Measurements from ENCODE around the gene TAF1C.

TAF1C gene

DNA sequence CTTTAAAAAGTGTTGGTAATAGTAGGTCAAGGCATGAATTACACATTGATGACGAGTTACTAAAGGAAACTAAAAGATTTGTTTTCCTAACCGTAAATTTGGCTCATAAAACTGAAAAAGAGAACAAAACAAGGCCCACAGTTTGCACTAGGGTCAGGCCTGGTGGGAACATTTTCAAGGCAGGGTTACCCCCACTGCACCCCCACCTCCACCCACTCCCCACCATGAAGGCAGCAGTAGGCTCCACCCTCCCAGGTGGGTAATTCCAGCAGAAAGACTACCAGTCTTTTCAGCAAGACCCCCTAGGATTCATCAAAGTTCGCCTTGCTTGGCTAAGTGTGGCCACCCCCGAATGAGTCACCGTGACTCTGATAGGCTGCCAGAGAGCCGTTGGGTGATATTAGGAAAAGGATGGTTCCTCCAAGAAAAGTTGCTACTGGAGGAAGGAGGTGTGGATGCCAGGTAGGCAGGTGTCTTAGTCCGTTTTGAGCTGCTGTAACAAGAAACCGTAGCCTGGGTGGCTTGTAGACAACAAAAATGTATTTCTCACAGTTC is 33.1 kb downstream of the TAF1C start:
- DNase-seq, result no peak

DNA sequence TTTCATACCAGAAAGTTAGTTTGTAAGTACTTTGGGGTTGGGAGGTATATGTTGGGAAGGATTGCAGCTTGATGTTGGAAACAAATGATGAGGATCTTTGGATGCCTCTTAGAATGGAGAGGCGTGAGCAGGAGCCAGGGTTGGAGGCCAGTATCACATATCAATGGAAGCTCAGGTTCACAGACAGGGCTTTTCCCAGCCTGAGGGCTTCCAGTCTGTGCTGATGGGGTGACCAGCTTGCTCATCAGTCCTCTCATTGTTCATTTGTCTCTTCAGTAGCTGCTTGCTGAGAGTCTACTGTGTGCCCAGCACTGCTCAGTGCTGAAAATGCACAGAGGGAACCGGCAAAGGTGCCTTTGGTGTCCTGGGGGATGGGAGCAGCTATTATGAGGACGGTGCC is 35.9 kb downstream of the TAF1C start:
- DNase-seq, result no peak

DNA sequence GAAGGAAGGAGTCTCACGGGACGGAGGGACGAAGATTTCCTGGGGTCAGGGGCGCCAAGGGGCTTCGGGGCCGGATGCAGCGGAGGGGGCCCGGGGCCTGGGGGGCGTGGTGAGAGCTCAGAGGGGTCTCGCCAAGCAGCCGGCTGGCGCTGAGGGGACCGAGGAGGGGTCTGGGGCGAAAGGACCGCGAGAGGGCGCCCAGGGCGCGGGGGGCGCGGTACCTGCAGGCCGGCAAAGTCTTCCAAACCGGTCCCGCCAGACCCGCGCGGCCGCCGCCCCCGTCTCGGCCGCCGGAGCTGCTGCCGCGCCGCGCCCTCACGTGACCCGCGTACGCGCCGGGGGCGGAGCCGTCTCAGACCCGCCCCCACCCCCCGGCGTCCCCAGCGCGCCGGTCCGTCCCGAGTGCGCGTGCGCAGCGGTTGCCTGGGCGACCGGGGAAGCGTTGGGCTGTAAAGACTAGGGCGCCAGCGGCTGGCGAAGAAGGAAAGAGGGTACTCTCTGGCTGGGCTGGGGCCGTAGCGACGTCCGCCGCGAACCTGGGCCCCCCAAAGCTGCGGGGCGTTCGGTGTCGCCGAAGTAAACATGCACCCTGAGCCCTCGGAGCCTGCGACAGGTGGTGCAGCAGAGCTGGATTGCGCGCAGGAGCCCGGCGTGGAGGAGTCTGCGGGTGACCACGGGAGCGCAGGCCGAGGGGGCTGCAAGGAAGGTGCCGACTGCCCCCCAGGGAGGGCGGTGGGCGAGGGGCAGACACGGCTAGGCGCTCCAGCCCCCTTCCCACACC is 41.8 kb downstream of the TAF1C start, which contains the start of the genes DNAAF1 and HSDL1:
Gene DNAAF1 (plus strand): TSS at position 450 of the 781 bp plus-strand sequence. CDS start 133 bp downstream, at position 583.
Gene HSDL1 (minus strand): TSS at position 319 of the 781 bp plus-strand sequence. CDS start 13,856 bp downstream, outside the sequence.
- peak; percentile 89 for DNase-seq

DNA sequence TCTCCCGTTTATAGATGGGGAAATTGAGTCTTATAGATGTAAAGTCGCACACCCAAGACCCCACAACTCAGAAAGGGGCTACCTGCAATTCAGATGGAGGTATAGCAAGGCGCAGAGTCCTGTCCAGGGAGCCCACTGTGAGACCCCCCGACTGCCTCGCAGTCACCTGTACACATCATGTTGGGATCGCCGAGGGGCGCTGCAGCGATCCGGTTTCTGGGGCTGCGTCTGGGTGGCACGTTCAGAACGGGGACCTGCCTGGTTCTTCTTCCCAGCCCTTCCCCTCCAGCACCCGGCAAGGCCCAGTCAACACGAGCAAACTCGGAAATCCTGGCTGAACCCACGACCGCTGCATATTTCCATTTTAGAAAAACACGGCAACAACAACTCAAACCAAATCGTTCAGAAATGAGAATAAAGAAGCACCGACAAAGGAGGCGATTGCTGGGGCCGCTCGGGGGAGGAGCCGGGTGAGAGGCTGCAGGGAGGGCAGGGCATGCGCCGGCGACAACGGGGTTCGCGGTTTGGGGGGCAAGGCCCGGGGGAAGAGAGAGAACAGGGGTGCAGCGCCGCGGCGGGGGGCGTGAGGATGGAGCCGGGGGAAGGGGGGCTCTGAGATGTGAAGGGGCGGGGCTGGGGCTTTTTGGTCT is 42.5 kb downstream of the TAF1C start:
- DNase-seq, result no peak

DNA sequence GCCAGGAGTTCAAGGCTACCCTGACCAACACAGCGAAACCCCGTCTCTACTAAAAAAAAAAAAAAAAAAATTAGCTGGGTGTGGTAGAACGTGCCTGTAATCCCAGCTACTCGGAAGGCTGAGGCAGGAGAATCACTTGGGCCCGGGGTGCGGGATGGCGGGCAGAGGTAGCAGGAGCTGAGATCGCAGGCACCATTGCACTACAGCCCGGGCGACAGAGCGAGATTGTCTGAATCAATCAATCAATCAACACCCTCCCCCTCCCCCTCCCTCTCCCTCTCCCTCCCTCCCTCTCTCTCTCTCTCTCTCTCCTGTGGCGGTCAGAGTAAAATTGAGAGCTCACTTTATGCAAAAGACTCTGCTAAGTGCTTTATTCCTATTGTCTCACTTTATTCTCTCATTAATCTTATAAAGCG is 43.1 kb downstream of the TAF1C start:
- no peak for DNase-seq

DNA sequence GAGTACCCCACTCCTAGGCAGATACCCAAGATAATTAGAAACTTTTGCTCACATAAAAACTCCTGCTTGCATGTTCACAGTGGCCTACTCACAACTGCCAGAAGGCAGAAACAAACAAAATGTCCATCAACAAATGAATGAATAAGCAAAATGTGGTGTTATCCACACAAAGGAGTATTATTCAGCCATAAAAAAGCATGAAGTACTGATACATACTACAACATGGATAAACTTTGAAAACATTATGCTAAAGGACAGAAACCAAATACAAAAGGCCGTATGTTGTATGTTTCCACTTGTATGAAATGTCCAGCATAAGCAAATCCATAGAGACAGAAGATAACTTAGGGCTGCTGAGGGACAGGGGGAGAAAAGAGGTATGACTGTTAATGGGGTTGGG is 43.8 kb downstream of the TAF1C start:
- no peak for DNase-seq

DNA sequence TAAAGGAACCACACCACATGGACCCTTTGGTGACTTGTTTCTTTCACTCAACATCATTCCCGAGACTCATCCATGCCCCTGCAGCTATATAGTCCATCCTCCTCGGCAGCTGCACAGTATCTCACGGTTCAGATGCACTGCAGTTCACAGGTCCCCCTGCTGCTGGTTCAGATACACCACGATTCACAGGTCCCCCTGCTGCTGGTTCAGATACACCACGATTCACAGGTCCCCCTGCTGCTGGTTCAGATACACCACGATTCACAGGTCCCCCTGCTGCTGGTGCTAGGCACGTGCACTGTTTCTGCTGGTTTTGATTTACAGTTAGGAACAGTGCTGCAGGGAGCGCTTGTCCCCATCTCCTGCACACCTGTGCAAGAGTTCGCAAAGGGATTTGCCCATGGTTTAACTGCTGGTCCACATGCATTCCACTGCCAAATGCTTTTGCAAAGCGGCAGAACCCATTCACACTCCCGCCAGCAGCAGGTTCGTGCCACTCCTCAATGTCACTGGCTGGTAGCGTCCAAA is 45.6 kb downstream of the TAF1C start:
- no peak for DNase-seq

DNA sequence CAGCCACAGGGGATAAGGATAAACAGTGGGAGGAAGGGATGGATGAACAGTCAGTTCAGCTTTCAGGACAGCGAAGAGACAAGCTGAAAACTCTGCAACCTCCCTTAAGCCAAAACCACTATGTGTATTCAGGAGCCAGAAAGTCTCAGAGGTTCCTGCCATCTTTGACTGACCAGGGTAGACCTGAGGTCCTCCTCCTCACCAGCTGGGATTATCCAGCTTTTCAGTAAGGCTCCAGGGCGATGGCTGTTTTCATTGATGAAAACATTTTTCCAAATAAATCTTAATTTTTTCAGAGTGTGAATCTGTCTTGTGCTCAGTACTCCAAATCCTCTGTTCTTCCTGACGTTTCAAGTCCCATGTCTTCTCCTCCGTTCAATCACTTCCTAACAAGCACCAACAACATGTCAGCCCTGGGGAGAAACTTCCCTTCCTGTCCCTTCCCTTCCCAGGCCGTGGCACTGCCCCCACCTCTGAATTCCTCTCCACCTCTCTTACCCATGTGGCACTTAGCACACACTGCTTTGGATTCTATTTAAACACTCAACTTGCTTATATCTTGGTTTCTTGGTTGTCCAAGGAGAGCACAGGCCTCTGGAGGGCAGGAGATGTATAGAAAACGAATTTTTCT is 47.1 kb downstream of the TAF1C start:
- no peak for DNase-seq

DNA sequence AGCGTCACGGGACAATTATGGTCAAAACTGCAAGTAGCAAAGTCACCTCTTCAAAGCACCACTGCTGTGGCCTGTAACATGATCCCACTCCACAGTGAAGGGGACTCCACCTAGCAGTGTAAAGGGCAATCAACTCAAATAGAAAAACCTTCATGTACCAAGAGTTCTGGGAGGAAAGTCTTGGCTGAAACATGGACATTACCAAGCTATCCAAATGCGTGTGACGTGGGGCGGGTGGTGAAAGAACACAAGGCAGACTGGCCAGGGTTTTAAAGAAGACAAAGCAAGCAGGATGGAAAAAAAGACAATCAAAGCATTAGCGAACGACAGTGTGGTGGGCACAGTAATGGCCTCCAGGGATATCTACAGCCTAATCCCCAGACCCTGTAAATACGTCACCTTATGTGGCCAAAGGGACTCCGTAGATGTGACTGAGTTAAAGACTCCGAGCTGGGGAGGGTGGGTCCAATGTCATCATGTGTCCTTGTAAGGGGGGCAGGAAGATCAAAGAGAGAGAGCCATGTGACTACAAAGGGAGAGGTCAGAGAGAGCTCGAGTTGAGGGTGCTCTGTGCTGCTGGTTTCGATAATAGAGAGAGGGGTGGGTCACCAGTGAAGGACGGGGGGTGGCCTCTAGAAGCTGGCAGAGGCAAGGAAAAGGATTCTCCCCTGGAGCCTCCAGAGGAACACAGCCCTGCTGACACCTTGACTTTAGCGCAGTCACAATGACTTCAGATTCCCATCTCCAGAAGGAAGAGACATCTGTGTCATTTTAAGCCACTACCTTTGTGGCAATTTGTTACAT is 47.8 kb downstream of the TAF1C start:
- DNase-seq, result peak; percentile 51

DNA sequence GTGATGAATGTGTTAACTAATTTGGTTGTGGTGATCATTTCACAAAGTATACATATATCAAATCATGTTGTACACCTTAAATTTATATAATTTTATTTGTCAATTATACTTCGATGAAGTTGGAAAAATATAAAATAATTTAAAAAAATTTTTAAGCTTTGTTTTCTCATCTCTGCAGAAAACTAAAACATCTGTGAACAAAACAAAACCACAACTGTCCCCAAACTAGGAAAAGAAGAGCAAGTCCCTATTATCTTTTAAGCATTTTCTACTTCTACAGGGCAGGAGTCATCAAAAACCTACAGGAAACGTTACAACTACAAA is 48.4 kb downstream of the TAF1C start:
- DNase-seq, result no peak

DNA sequence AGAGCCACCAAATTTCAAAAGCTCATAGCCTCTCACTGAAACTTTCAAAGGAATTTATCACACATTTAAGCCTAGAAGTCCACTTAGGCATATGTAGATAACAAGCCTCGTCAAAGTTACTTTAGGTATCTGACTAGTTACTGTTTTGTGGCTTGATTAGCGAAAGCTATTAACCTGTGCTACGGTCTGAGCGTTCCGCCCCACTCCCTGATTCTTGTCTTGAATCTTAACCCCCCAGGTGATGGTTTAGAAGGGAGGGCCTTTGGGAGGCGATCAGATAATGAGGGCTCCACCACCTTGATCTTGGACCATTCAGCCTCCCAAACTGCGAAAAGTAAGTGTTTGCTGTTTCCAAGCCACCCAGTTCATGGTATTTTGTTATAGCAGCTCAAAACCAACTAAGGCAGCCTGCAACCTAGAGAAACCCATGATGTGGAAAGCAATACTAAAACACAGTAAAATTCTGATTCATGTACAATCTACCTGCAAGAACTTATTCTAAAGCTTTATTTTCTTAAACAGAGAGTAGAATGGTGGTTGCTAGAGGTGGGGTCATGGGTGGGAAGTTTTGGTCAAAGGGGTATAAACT is 49.0 kb downstream of the TAF1C start:
- DNase-seq, result no peak

DNA sequence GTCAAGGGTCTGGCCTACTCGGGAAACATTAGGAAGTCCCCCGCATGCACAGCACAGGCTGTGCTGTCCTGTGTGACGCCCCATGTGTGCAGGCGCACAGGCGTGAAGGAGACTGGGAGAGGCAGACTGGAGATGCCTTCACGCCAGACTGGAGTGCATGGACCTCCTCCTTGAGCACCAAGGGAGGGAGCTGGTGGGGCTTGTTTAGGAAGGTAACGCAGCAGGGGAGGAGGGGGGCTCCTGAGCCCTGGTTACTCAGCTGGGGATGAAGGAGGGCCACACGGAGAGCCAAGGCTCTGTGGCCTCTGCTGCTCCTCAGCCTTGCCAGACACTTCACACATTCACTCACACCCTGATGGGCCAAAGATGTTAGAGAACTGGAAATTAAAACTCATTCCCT is 49.6 kb downstream of the TAF1C start:
- no peak for DNase-seq

DNA sequence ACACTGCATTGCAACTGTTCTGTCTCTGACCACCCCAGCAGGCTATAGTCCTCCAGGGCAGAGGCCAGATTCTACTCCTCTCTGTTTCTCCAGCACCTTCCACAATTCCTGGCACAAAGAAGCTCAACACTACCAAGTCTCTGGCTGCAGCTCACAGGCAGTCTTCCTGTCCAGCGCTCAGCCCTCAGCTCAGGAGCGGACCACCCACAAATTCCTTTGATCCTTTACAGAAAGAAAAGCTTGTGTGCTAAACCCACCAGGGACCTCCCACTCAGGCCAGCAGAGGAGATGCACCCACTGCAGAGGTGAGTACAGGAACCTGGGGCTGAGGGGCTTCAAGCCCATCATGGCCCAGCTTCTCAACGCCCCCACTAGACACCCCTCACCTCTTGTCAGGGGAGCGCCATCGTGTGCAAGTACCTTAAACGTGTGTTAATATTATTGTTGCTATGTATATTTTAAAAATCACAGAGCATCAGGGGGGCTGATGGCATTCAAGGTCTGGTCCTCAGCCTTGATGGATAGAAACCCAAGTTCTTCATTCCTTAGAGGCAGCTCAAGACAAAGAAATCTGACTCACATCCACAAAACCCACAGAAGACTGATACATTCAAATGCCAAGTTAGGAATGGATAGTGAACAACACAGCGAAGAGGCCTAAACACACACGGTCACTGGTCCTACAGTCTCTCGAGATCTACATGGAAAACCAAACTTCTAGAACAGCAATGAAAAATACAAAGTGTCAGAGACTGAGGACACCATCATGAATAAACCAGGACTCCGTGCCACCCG is 50.3 kb downstream of the TAF1C start:
- DNase-seq, result no peak

DNA sequence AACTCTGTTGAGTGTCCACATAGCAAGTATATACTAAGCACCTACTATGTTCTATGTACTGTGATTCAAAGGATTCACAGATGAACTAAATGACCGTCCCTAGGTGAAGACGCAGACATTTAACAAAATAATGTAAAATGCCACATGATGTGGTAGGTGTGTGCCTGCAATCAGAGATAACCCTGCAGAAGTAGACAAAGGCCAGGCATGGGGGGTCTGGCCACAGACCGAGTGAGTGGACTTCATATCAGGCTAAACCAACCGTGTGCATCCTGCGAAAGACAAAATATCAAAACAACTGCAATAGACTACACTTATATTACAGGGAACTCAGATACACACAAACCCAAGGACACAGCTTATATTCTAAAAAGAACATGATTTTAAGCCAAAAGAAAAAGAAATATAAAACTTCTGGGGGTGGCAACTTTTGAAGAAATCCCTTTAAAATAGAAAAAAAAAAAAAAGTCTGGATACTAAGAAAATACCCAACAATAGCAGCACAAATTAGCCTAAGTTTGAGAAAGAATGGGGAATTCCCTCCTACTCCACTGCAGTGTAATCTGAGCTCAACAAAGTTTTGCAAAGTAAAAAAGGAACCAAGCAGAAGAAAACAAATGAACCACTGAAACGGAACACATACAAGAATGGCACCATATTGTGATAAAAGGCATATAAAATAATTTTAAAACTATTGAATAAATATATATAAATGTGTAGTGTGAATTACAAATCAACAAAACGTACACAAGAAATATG is 54.2 kb downstream of the TAF1C start:
- no peak for DNase-seq

DNA sequence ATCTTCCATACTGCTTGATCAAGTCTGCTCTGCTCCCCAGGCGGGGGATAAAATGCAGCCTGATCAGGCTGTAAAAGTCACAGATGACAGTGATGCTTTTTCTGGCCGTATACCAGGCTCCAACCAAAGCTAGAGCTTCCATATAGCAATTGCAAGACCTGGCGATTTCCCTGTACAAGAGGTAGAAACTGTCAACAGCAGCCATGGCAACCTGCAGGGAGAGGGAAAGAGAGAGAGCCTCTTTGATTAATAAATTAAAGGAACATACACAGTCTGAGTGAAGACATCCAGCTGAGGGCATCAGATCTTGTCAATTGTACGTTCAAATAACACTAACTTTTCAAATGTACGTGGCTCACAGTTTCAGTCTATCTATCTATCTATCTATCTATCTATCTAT is 55.7 kb downstream of the TAF1C start:
- DNase-seq, result no peak
